Iris pigment epithelial cell (primary cell): ENCODE data around the gene SLC44A1.
A peak's percentile ranks its signal among the peaks of the same experiment; 100 is the strongest.

Experiments
- DNase-seq: peaks from one replicate; pipeline ENCODE4 v3.0.0-alpha.2; 2011; ENCODE audit warnings: low read depth

Gene SLC44A1

DNA sequence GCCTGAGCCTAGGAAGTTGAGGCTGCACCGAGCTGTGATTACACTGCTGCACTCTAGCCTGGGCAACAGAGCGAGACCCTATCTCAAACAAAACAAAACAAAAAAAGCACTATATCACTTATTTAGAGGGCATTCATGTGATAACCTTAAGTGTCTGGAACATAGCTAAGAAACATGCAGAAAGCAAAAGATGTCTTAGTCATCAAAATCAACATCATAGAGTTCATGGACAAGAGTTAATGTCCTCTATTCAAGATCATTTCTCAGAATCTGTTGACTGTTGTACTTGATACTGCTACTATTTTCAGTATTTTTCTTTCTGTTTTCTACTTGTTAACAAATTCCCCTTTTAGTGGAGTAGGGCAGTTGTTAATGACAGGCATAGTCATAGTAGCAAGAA, 228.8 kb downstream of the SLC44A1 start:
- DNase-seq: no peak

DNA sequence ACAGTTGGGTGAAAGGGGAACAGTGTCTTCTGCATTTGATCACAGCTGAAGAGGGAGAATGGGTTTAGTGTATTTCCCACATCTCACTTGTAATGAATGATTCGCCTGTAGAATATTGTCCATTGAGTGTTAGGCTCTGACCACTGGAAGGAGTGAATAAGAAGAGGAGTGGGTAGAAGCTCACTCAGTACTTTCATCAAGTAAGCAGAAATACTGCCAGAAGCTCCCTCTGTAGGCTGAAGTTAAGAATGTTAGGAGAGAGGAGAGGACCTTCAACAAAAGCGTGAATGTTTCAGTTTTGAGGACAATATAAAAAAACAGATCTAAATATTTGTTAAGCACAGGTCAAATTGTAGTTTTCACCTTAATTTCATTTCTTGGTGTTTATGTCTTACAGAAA, 230.9 kb downstream of the SLC44A1 start:
- DNase-seq: peak; percentile 73

DNA sequence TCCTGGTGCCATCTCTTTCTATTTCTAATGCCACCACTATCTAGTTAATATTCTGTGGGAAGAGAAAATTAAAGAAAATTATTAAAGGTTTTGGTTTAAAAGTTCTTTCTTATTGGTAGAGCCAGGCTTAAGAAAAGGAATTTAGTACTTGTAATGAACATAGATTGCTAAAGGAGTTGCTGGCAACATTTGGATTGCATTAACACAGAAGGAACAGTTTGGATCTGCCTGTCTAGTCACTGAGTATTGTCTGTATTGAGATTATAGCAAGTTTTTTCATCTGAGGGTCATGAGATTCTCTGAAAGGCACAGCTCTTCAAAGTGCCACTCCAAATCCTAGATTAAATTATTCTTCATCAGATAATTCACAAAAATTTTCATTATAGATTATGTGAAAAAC, 235.4 kb downstream of the SLC44A1 start:
- DNase-seq: no peak

DNA sequence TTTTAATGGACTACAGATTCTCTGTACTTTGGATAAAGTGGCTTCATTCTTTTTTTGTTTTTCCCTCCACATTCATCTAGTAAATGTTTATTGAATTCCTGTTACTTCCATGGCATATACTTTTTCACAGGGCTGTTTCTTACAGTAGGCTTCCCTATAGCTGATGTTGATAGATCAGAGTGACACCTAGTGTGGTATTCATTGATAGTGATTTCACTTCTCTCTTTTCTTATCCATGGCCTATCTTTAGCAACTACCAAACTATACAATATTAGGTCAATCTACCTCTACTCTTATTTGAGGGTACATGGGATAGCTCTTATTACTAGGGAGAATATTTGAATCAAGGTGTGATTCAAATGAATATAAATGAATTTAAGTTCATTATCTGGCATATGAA, 239.2 kb downstream of the SLC44A1 start:
- DNase-seq: no peak

DNA sequence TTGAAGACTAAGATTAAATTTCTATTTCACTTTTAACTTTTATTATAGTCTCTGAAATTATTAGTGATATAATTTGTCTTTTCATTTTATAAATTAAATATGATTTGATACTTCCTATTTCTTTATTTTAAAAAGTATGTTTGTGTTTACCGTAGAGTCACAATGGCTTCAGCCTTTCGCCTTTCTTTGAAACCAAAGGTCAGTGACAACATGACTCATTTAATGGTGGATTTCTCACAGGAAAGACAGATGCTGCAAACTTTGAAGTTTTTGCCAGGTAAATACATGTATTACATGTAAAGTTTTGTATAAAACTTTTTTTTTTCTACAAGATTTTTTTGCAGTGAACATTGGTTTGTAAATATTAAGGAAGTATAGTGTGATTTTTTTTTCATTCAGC, 239.8 kb downstream of the SLC44A1 start:
- no peak for DNase-seq

DNA sequence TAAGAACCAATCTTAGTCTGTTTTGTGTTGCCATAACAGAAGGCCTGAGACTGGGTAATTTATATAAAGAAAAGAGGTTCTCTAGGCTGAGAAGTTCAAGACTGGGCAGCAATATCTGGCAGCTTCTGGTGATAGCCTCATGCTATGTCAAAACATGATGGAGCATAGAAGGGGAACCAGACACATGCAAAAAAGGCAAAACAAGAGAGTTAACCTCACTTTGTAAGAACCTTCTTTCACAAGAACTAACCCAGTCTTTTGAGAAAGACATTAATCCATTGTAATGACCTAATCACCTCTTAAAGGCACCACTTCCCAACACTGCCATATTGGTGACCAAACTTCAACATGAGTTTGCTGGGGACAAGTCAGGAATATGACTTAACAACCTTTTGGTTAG, 240.7 kb downstream of the SLC44A1 start:
- DNase-seq: no peak
